C4-2B (cell line): ENCODE results near the gene MCF2L.
"Not testable (repeated sequence)": the region's sequence is repeated elsewhere in the genome, so short reads cannot be mapped to it uniquely, and the experiment has no call there.

Source experiments
- H3K27ac ChIP-seq: fragments of 450-650 bp; 2 replicates; pipeline ENCODE4 v1.5.1; 2017
- CTCF ChIP-seq: fragments of 450-650 bp; conservative IDR thresholded peaks from 2 replicates; pipeline ENCODE4 v1.5.1; 2017; ENCODE audit warnings: mild to moderate bottlenecking
- ZFX ChIP-seq: fragments of 450-650 bp; IDR thresholded peaks from 2 replicates; pipeline ENCODE4 v1.6.1; 2017

Gene MCF2L

DNA sequence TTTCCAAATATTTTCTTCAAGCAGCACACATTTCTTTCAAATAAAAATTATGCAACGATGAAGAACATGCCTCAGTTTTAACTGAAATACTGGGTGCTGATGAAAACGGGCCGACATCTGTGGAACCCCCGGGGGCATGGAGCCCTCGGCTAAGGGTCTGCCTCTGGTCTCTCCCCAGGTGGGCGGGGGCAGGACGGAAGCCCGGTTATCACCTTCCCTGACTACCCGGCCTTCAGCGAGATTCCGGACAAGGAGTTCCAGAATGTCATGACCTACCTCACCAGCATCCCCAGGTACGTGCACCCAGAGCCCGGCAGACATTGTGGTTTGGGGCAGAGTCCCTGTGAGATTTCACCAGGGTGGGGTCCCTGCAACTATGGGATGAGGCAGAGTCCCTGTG lies 55.5 kb downstream of the MCF2L start:
- TF ChIP-seq CTCF (no peak), ZFX (no peak)
- H3K27ac ChIP-seq: no peak overlapping the region

DNA sequence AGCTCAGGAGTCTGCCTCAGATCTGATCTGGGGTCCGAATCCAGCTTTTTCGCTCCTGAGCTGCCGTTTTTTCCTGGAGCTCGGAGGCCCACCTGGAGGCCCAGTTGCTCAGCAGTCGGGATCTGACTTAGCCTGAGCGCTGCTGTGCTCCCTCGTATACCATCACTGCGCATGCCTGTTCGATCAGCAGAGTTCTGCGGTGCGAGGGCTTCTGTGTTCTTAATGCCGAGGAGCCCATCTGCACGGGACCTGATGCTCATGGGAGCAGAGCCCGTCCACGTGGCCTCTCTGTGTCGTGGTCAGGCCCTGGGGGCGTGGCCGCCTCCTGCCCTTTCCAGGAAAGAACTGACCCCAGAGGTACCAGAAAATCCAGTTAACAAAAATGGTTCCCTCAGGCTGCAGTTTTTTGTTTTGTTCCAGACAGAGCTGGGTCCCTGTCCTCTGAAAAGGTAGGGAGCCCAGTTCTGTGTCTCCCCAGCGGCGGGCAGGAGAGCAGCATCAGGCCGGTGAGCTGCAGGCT lies 57.4 kb downstream of the MCF2L start:
- TF ChIP-seq ZFX (no peak), CTCF (no peak)
- no peak overlapping the region; the same call in 1 of the 2 replicates for H3K27ac ChIP-seq

- TF ChIP-seq ZFX: no peak
- TF ChIP-seq CTCF: no peak
- H3K27ac ChIP-seq: no peak overlapping the region; the same call in 1 of the 2 replicates
Observed at GRCh38 chr13:113027095-113027494, 58.1 kb downstream of the MCF2L start.

DNA sequence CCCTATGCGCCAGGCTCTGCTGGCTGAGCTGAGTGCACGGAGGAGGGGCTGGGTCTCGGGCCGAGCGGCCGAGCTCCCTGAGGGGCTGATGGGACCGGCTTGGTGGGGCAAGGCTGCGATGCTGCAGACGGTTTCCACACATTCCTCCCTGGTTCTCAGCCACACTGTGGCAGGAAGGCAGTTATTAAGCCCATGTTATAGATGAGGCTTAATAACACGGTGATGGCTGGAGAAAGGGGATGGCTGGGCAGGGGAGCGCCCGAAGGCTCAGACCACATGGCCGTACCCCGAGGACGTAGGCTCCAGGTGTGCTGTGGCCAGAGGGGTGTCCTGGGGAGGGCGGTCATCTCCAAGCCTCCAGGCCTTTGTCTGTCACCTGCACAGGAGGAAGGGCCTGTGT lies 58.6 kb downstream of the MCF2L start:
- no peak overlapping the region for H3K27ac ChIP-seq
- TF ChIP-seq ZFX (no peak), CTCF (no peak)

- no peak overlapping the region for H3K27ac ChIP-seq
- TF ChIP-seq ZFX: no peak
- TF ChIP-seq CTCF: no peak
Observed at GRCh38 chr13:113028336-113029060, 59.5 kb downstream of the MCF2L start.

DNA sequence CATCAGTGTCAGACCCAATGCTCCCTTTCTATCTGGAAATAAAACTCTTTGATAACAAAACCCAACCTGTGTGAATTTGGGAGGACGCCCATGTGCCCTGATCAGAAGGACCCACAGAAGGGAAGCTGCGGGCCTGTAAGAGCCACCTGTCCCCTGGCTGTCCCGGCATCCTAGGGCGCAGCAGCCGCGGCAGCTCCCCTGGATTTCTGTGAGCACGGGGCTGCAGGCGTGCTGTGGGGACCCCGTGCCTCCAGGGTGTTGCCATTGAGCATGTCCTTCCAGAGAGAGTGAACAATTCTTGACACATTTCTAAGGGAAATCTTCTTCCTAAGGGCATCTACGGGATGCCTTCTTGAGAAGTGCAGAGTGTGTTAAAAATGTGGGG lies 60.0 kb downstream of the MCF2L start:
- TF ChIP-seq CTCF (no peak), ZFX (no peak)

GRCh38 chr13:113029487-113030258 lies 60.7 kb downstream of the MCF2L start:
- TF ChIP-seq CTCF: peak; percentile 95
- TF ChIP-seq ZFX: no peak
- no peak overlapping the region for H3K27ac ChIP-seq

More for the DNA sequence above, 60.0 kb downstream of the MCF2L start:
- no peak overlapping the region for H3K27ac ChIP-seq

- H3K27ac ChIP-seq: not testable (repeated sequence)
Observed at GRCh38 chr13:113030259-113030640, 61.2 kb downstream of the MCF2L start.
